AG08396 (cell line): ENCODE results near the gene CAMTA1.

Experiments
- DNase-seq: peaks from one replicate; pipeline ENCODE4 v3.0.0; 2012; ENCODE audit warnings: low spot score, mixed read lengths

The CAMTA1 gene

DNA sequence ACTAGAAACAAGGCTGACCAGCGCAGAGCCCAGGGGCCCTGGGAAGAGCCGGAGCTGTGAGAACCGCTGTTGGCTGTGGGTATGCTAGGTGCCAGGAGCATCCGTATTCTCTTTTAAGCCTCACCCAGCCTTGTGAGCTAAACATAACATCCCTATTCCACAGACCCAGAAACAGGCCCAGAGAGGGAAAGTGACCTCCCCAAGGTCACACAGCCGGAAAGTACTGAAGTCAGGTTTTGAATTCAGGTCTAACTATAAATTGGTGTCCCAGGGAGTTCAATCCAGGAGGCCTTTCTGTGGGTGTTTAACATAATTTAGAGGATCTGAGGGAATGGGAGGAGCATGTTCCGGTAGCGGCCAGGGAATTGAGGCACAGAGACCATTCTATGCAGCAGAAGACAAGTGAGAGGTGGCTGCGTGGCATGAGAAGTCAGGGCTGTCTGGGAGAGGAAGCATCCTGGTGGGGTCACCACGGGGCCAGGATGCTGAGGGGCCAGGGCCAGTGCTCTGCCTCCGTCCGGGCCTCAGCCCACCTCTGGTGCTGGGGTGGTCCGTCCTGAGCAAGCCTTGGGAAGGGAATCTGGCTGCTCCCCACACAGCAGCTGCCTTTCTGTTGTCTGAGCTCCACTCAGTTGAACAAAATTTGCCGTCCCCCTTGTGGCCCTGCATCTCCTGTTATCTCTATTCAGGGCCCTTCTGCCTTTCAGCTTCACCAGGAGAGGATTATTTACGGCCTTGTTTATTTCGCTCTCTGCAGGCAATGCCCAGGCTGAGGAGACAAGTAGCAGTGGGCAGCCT lies 647.0 kb downstream of the CAMTA1 start:
- DNase-seq: no peak

GRCh38 chr1:7432900-7433380 lies 647.7 kb downstream of the CAMTA1 start:
- no peak for DNase-seq

- DNase-seq: no peak
Observed at GRCh38 chr1:7434566-7434965, 649.3 kb downstream of the CAMTA1 start.

GRCh38 chr1:7435276-7436055 lies 650.2 kb downstream of the CAMTA1 start:
- no peak for DNase-seq

DNA sequence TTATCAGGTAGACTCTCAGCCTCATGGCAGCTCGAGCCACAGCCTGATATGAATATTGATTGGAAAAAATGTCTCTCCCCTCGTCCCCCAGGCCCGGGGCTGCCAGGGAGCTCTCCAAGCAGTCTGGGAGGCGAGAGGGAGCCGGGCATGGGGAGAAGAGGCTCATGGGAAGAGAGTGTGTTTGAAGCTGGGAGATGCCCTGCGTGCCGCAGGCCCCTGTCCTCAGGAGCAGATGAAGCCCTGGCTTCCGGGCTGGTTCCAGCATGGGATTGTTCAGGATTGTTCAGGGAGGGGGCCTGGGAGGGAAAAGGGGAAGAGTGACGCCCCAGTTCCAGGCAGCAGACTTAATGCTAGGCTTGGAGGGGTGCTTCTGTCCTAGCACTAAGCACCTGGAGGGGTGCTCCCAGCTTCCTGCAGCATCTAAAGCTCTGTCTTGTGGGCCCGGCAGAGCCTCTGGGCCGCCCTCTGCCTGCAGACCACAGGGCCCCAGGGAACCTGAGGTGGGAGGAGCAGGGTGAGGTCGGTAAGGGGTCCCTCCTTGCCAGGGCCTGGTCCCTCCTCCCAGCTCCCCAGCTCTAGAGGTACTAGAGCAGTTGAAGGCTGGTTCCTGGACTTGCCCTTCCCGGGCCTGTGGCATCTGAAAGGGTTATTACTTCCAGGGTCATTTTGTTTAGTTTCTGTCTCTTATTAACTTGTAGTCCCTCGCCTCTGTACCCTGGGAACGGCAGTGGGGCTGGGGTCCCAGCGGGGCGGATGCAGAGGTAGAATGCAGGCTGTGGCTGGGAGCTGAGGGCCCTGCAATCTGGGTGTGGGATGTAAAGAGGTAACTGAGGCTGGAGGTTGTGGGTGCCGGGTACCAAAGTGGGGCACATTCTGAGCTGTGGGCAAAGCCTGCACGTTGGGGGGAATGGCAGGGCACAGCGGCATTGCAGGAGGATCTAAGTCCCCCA lies 651.1 kb downstream of the CAMTA1 start:
- DNase-seq: no peak

- DNase-seq: no peak
Observed at GRCh38 chr1:7437036-7437435, 651.8 kb downstream of the CAMTA1 start.

DNA sequence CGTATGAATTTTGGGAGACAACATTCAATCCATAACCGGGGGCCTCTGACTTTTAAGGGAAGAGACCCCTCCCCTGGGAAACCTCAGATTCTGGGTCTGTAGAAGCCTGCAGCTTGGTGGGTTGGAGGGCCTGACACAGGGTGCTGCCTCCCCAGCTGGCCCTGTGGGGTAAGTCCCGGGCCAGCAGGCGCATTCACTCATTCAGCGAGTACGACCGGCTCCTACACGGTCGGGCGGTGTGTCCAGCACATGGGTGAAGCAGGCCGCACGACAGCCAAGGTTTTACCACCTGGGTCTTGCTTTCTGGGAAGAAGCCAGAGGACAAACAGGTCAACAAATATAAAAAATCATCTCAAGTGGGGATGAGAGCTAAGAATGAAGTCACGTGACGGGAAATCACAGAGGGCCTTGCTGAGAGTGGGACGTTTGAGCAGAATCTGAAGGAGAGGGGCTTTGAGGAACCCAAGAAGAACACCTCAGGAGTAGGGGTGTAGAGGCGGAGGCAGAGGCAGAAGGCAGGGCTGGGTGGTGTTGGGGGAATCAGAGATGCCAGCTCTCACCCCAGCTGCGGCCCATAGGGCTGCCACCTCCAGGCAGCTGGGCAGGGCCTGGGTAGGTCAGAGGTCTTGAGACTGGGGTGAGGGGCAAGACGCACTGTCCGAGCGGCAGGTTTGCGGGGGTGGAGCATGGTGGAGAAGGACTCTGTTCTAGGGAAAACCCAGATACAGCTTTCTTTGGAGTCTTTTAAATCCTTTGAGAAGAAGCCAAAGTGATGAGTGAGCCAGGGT lies 652.5 kb downstream of the CAMTA1 start:
- no peak for DNase-seq

GRCh38 chr1:7438396-7438785 lies 653.1 kb downstream of the CAMTA1 start:
- no peak for DNase-seq

GRCh38 chr1:7438921-7439655 lies 653.8 kb downstream of the CAMTA1 start:
- DNase-seq: no peak

DNA sequence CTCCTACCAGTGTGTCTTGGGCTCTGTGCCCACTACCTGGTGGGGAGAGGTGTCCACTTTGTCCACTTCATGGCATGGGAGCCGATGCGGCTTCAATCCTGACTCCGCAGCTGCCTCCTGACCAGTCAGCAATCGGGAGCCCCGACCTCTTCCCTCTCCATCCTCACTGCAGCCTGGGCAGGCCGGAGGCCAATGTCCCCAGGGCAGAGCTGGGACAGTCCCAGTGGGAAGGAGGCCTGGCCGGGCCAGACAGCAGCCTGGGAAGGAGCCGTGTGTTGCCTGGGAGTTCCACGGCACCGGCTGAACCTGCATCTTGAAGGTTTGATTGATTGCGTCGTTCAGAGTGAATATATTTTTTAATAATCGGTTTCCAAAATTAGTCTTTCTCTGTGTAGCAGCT lies 654.9 kb downstream of the CAMTA1 start:
- no peak for DNase-seq

- no peak for DNase-seq
Observed at GRCh38 chr1:7441143-7441841, 656.0 kb downstream of the CAMTA1 start.

DNA sequence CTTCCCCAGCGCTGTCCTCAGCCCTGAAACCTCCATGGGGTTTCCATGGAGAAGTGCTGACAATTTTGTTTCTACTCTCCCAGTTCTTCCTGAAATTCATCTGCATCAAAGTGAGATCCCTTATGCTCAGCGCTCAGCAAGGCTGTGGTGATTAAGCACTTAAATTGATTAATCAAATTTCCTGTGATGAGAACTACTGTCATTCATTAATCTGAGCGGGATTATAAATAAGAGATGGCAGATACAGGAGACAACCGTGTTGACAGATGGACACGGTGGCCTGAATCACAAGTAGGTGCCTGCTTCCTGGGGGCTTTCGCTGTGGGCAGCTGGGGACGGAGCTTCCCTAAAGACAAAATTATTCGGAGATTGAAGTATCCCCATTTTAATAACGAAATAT lies 656.8 kb downstream of the CAMTA1 start:
- no peak for DNase-seq

GRCh38 chr1:7442918-7443317 lies 657.7 kb downstream of the CAMTA1 start:
- no peak for DNase-seq

GRCh38 chr1:7444363-7444762 lies 659.1 kb downstream of the CAMTA1 start:
- no peak for DNase-seq

GRCh38 chr1:7447093-7447492 lies 661.8 kb downstream of the CAMTA1 start:
- DNase-seq: no peak

- no peak for DNase-seq
Observed at GRCh38 chr1:7447736-7448135, 662.5 kb downstream of the CAMTA1 start.

GRCh38 chr1:7448986-7449385 lies 663.7 kb downstream of the CAMTA1 start:
- no peak for DNase-seq

DNA sequence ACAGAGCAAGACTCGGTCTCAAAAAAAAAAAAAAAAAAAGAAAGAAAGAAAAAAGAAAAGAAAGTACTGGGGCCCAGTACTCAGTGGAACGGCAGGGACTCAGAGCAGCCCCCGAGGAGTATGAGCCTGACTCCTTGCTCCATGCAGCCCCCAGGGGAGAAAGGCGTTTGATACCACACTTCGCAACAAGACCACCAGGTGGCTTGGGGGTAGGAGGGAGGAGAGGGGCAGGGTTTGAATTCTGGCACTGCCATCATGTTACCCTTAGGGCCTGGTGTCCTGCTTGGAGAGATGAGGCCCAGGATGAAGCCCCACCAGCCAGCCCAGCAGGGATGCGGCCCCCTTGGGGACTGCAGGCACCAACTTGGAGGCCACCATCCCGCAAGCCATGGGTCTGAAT lies 664.5 kb downstream of the CAMTA1 start:
- DNase-seq: no peak

DNA sequence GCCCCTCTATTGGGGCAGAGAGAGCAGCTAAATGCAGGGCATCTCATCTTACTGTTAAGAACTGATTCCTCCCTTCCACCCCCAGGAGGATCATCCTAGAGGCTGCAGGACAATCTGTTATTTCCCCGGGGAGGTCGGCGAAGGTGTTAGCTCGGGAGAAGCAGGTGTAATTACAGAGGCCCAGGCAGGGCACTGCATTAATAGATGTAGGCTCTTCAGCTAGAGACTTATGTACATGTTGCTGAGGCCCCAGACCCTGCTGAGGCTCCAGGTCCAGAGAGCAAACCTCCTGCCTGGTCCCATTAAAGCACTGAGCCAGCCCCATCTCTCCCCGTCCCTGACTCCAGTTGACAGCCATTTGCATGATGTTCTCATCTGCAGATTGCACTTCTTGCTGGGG lies 665.6 kb downstream of the CAMTA1 start:
- no peak for DNase-seq

- no peak for DNase-seq
Observed at GRCh38 chr1:7453038-7453437, 667.8 kb downstream of the CAMTA1 start.
